ENCODE results near the gene OLFML2B.

OLFML2B gene

DNA sequence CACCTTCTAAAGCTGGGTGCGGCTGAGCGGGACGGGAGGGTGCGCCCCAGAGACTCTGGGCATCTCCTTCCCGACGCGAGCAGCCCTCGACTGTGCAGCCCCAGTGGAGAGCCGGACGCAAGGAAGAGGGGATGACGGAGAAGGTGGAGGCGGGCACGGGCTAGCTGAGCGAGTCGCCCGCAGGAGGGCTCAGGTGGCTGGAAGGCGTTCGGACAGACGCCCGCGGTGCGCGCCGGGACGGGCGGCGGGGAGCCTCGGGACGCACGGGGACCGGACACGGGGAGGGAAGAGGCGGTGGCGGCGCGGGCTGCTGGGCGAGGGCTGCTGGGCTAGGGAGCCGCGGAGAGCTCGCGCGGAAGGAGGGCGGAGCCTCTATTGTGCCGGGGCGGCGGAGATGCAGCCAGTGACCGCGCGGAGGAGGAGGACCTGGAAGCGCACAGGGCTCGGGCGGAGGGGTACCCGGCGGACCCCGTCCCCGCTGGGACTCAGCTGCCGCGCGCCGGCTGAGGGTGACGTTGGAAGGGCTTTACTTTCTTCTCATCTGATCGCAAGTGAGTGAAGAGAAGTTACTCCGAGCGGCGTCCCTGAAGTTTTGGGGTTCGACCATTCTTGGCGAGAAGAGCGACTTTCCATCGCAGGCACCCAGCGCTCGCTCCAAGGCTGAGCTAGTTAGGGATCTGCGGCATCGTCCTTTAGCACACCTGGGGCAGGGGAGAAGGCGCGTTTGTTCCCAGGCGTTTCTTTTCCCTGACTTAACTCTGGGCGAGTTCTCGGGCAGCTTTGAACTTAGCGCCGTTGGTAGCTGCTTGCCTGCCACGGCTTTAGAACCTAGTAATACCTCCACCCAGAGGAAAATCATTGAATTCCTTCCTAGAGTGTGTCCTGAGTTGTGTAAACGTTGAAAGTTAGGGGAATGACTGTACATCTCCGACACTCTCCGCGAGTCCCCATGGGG lies at the start of gene OLFML2B:
Gene OLFML2B, minus strand, starts transcription at position 323 of the 955 bp plus-strand sequence. CDS start 439 bp downstream, outside the sequence.
- peak within 1 kb of the TSS; percentile 36; the same call in 1 of the 2 replicates for H3K4me2 ChIP-seq (ENCODE audit: low read length)
- no peaks in the 10 kb centered on the region for H3K36me3 ChIP-seq (ENCODE audit: control insufficient read depth, low read length)
- H3K9me3 ChIP-seq (ENCODE audit: control insufficient read depth, insufficient read depth, low read length) = no peaks in the 10 kb centered on the region
- H3K27ac ChIP-seq (ENCODE audit: low read depth, low read length) = no peak within 1 kb of the TSS
- H3K79me2 ChIP-seq (ENCODE audit: control insufficient read depth, low read length) = no peaks in the 10 kb centered on the region
- no peaks in the 10 kb centered on the region for H3K9me2 ChIP-seq (replicated peaks; ENCODE audit: control insufficient read depth, low read length)
- H3F3A ChIP-seq (ENCODE audit: control insufficient read depth, insufficient read depth) = no peaks in the 10 kb centered on the region
- H3K4me3 ChIP-seq (ENCODE audit: low read length) = peak within 1 kb of the TSS; percentile 26
- no peaks in the 10 kb centered on the region for H4K20me1 ChIP-seq (ENCODE audit: control insufficient read depth, insufficient read depth, low read depth, low read length)
- H3K4me1 ChIP-seq (ENCODE audit: control insufficient read depth, low read length) = peaks cover 3% of the 10 kb centered on the region; the same call in 1 of the 2 replicates
- TF ChIP-seq EZH2phosphoT487 (IDR thresholded peaks at IDR 0.05; ENCODE audit: borderline replicate concordance, low read length) = no peak
- TF ChIP-seq, protein P1, sequence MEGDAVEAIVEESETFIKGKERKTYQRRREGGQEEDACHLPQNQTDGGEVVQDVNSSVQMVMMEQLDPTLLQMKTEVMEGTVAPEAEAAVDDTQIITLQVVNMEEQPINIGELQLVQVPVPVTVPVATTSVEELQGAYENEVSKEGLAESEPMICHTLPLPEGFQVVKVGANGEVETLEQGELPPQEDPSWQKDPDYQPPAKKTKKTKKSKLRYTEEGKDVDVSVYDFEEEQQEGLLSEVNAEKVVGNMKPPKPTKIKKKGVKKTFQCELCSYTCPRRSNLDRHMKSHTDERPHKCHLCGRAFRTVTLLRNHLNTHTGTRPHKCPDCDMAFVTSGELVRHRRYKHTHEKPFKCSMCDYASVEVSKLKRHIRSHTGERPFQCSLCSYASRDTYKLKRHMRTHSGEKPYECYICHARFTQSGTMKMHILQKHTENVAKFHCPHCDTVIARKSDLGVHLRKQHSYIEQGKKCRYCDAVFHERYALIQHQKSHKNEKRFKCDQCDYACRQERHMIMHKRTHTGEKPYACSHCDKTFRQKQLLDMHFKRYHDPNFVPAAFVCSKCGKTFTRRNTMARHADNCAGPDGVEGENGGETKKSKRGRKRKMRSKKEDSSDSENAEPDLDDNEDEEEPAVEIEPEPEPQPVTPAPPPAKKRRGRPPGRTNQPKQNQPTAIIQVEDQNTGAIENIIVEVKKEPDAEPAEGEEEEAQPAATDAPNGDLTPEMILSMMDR (IDR thresholded peaks at IDR 0.05; ENCODE audit: low read depth, low read length, poor library complexity, severe bottlenecking) = no peak
- H3K27me3 ChIP-seq (ENCODE audit: control insufficient read depth, low read length) = peaks cover 45% of the 10 kb centered on the region

DNA sequence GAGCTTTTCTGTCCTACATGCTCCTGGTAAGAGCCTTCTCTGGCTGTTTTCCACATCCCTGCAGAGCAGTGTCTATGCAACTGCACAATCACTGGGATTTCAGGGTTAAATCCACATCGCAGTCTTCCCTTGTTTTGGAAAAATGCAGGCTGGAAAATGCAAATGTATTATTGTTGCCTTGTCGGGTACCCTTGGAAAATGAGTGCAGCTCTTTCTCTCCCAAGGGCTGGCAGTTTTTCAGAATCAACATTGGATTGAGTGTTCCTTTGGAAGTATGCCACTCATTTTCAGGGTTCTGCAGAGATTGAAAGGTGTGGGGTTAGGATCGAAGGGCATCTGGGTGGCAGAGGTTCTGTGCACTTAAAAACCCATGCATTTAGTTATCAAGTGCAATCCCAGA lies 49.1 kb upstream of the OLFML2B start:
- no peak overlapping the region for H3K4me2 ChIP-seq (ENCODE audit: low read length)
- no peaks in the 10 kb centered on the region for H3K9me3 ChIP-seq (ENCODE audit: control insufficient read depth, insufficient read depth, low read length)
- no peak overlapping the region for H3K4me3 ChIP-seq (ENCODE audit: low read length)
- no peaks in the 10 kb centered on the region for H3F3A ChIP-seq (ENCODE audit: control insufficient read depth, insufficient read depth)
- H3K27ac ChIP-seq (ENCODE audit: low read depth, low read length) = no peak overlapping the region
- peaks cover 36% of the 10 kb centered on the region for H3K27me3 ChIP-seq (ENCODE audit: control insufficient read depth, low read length)
- H3K4me1 ChIP-seq (ENCODE audit: control insufficient read depth, low read length) = 0 out of 2 replicates have a peak, but pooled peaks cover 2% of the 10 kb centered on the region
- H3K9me2 ChIP-seq (replicated peaks; ENCODE audit: control insufficient read depth, low read length) = no peaks in the 10 kb centered on the region
- no peaks in the 10 kb centered on the region for H3K79me2 ChIP-seq (ENCODE audit: control insufficient read depth, low read length)
- TF ChIP-seq, protein P1 (IDR thresholded peaks at IDR 0.05; ENCODE audit: low read depth, low read length, poor library complexity, severe bottlenecking) = no peak
- no peak for TF ChIP-seq EZH2phosphoT487 (IDR thresholded peaks at IDR 0.05; ENCODE audit: borderline replicate concordance, low read length)
- no peaks in the 10 kb centered on the region for H3K36me3 ChIP-seq (ENCODE audit: control insufficient read depth, low read length)
- H4K20me1 ChIP-seq (ENCODE audit: control insufficient read depth, insufficient read depth, low read depth, low read length) = no peaks in the 10 kb centered on the region

- Histone ChIP-seq H3K9me3 (ENCODE audit: control insufficient read depth, insufficient read depth, low read length) (no peaks in the 10 kb centered on the region), H3K27ac (ENCODE audit: low read depth, low read length) (no peak overlapping the region), H3K4me2 (ENCODE audit: low read length) (no peak overlapping the region), H3K27me3 (ENCODE audit: control insufficient read depth, low read length) (peaks cover 39% of the 10 kb centered on the region), H3K4me3 (ENCODE audit: low read length) (no peak overlapping the region), H3K9me2 (replicated peaks; ENCODE audit: control insufficient read depth, low read length) (no peaks in the 10 kb centered on the region), H3K4me1 (ENCODE audit: control insufficient read depth, low read length) (0 out of 2 replicates have a peak, but pooled peaks cover 2% of the 10 kb centered on the region), H3K79me2 (ENCODE audit: control insufficient read depth, low read length) (no peaks in the 10 kb centered on the region), H3K36me3 (ENCODE audit: control insufficient read depth, low read length) (no peaks in the 10 kb centered on the region), H4K20me1 (ENCODE audit: control insufficient read depth, insufficient read depth, low read depth, low read length) (no peaks in the 10 kb centered on the region), H3F3A (ENCODE audit: control insufficient read depth, insufficient read depth) (no peaks in the 10 kb centered on the region)
- TF ChIP-seq, protein P1 (IDR thresholded peaks at IDR 0.05; ENCODE audit: low read depth, low read length, poor library complexity, severe bottlenecking) = no peak
- no peak for TF ChIP-seq EZH2phosphoT487 (IDR thresholded peaks at IDR 0.05; ENCODE audit: borderline replicate concordance, low read length)
These were observed 47.2 kb upstream of the OLFML2B start for GRCh38 chr1:162070825-162071224.
